ENCODE results near the gene CDK9.
"Not testable (repeated sequence)": the region's sequence is repeated elsewhere in the genome, so short reads cannot be mapped to it uniquely, and the experiment has no call there.

CDK9 gene

GRCh38 chr9:127770905-127771569, 14.8 kb upstream of the CDK9 start:
- H3K9me3 Mint-ChIP-seq: no peaks in the 10 kb centered on the region
- DNase-seq (peak; percentile 97), ATAC-seq (peak; percentile 94)
- H3K27ac Mint-ChIP-seq: peak overlapping the region; percentile 88 to 92
- peak overlapping the region; percentile 95 for H3K4me3 Mint-ChIP-seq
- H3K4me1 Mint-ChIP-seq: peaks cover 87% of the 10 kb centered on the region
- no peaks in the 10 kb centered on the region for H3K27me3 Mint-ChIP-seq

GRCh38 chr9:127771570-127772189, 14.2 kb upstream of the CDK9 start:
- H3K9me3 Mint-ChIP-seq: no peaks in the 10 kb centered on the region
- H3K27me3 Mint-ChIP-seq: no peaks in the 10 kb centered on the region
- peak in 1 of 2 donors; percentile 13 for DNase-seq
- peak overlapping the region; percentile 95 for H3K4me3 Mint-ChIP-seq
- ATAC-seq: no peak
- peaks cover 87% of the 10 kb centered on the region for H3K4me1 Mint-ChIP-seq
- H3K27ac Mint-ChIP-seq: peak overlapping the region; percentile 33 to 92

- no peak for DNase-seq
- Mint-ChIP-seq H3K9me3 (no peaks in the 10 kb centered on the region), H3K27ac (no peak overlapping the region), H3K4me3 (no peak overlapping the region), H3K4me1 (peaks cover 86% of the 10 kb centered on the region), H3K27me3 (no peaks in the 10 kb centered on the region)
- ATAC-seq: no peak
Observed at GRCh38 chr9:127772603-127773002, 13.2 kb upstream of the CDK9 start.

- H3K4me3 Mint-ChIP-seq: no peak overlapping the region
- H3K9me3 Mint-ChIP-seq: no peaks in the 10 kb centered on the region
- no peak overlapping the region for H3K27ac Mint-ChIP-seq
- no peak for ATAC-seq
- H3K4me1 Mint-ChIP-seq: peaks cover 81% of the 10 kb centered on the region
- H3K27me3 Mint-ChIP-seq: no peaks in the 10 kb centered on the region
- DNase-seq: no peak
Observed at GRCh38 chr9:127773272-127773671, 12.6 kb upstream of the CDK9 start.

GRCh38 chr9:127773981-127774380, 11.9 kb upstream of the CDK9 start:
- DNase-seq (no peak), ATAC-seq (no peak)
- no peak overlapping the region for H3K4me3 Mint-ChIP-seq
- H3K9me3 Mint-ChIP-seq: no peaks in the 10 kb centered on the region
- H3K27ac Mint-ChIP-seq: peak overlapping the region in 1 of 2 donors; percentile 31
- H3K4me1 Mint-ChIP-seq: peaks cover 77% of the 10 kb centered on the region
- H3K27me3 Mint-ChIP-seq: no peaks in the 10 kb centered on the region

GRCh38 chr9:127776195-127776923, 9.5 kb upstream of the CDK9 start:
- Mint-ChIP-seq H3K9me3 (no peaks in the 10 kb centered on the region), H3K4me3 (peak overlapping the region; percentile 96 to 97), H3K27me3 (no peaks in the 10 kb centered on the region), H3K4me1 (peaks cover 75% of the 10 kb centered on the region), H3K27ac (peak overlapping the region; percentile 99)
- ATAC-seq: peak; percentile 49
- DNase-seq: peak; percentile 77 to 85

GRCh38 chr9:127776924-127777289, 8.9 kb upstream of the CDK9 start:
- ATAC-seq: no peak
- H3K4me3 Mint-ChIP-seq: peak overlapping the region; percentile 96 to 97

GRCh38 chr9:127777368-127777980, 8.4 kb upstream of the CDK9 start:
- ATAC-seq (no peak), DNase-seq (peak; percentile 25 to 44)
- Mint-ChIP-seq H3K4me1 (peaks cover 75% of the 10 kb centered on the region), H3K4me3 (peak overlapping the region; percentile 96 to 97), H3K9me3 (no peaks in the 10 kb centered on the region), H3K27ac (peak overlapping the region; percentile 99), H3K27me3 (no peaks in the 10 kb centered on the region)

More at GRCh38 chr9:127776924-127777289, 8.9 kb upstream of the CDK9 start:
- Mint-ChIP-seq H3K27ac (peak overlapping the region; percentile 99), H3K9me3 (no peaks in the 10 kb centered on the region), H3K4me1 (peaks cover 75% of the 10 kb centered on the region), H3K27me3 (no peaks in the 10 kb centered on the region)
- DNase-seq: no peak

GRCh38 chr9:127778280-127779135, 7.3 kb upstream of the CDK9 start, which contains the start of gene SH2D3C:
Gene SH2D3C (minus strand): TSS chr9:127778666. CDS start chr9:127778627, 39 bp downstream.
- peak; percentile 65 for ATAC-seq
- Mint-ChIP-seq H3K27ac (peak within 1 kb of the TSS; percentile 99 to 100), H3K27me3 (no peaks in the 10 kb centered on the region), H3K4me3 (peak within 1 kb of the TSS; percentile 96 to 97), H3K9me3 (no peaks in the 10 kb centered on the region), H3K4me1 (peaks cover 77% of the 10 kb centered on the region)
- DNase-seq: peak; percentile 75 to 83

GRCh38 chr9:127779136-127779981, 6.5 kb upstream of the CDK9 start:
- Mint-ChIP-seq H3K27me3 (no peaks in the 10 kb centered on the region), H3K4me1 (peaks cover 77% of the 10 kb centered on the region), H3K4me3 (peak overlapping the region; percentile 96 to 97), H3K27ac (peak overlapping the region; percentile 98 to 100), H3K9me3 (no peaks in the 10 kb centered on the region)
- peak; percentile 82 for ATAC-seq
- DNase-seq: peak; percentile 78 to 91

- DNase-seq (no peak), ATAC-seq (no peak)
- no peaks in the 10 kb centered on the region for H3K9me3 Mint-ChIP-seq
- H3K27ac Mint-ChIP-seq: peak overlapping the region; percentile 98 to 100
- H3K4me3 Mint-ChIP-seq: peak overlapping the region in 1 of 2 donors; percentile 96
- no peaks in the 10 kb centered on the region for H3K27me3 Mint-ChIP-seq
- peaks cover 78% of the 10 kb centered on the region for H3K4me1 Mint-ChIP-seq
Observed at GRCh38 chr9:127780126-127780885, 5.5 kb upstream of the CDK9 start.

- not testable (repeated sequence) for H3K9me3 Mint-ChIP-seq, H3K27me3 Mint-ChIP-seq, H3K4me3 Mint-ChIP-seq, DNase-seq, ATAC-seq
- Mint-ChIP-seq H3K4me1 (peaks cover 78% of the 10 kb centered on the region), H3K27ac (peak overlapping the region; percentile 69 to 77)
Observed at GRCh38 chr9:127780909-127781308, 4.9 kb upstream of the CDK9 start.

- DNase-seq: no peak
- peak overlapping the region; percentile 95 to 98 for H3K27ac Mint-ChIP-seq
- no peaks in the 10 kb centered on the region for H3K27me3 Mint-ChIP-seq
- H3K9me3 Mint-ChIP-seq: no peaks in the 10 kb centered on the region
- peak overlapping the region; percentile 48 to 61 for H3K4me3 Mint-ChIP-seq
- H3K4me1 Mint-ChIP-seq: peaks cover 74% of the 10 kb centered on the region
- no peak for ATAC-seq
Observed at GRCh38 chr9:127781806-127782205, 4.0 kb upstream of the CDK9 start.

All from stimulated activated naive CD8-positive, alpha-beta T cell treated with anti-CD3 and anti-CD28 coated beads, Interleukin-15, amount 100 ng/mL, for 72 hours (primary cell).